Inflammatory macrophage (primary cell): Measurements from ENCODE around the gene PDZD2.
"Not testable (repeated sequence)": the region's sequence is repeated elsewhere in the genome, so short reads cannot be mapped to it uniquely, and the experiment has no call there.

Experiments
- DNase-seq, 2 donors: peaks; one replicate each; pipeline ENCODE4 v3.0.0-alpha.2; 2020 to 2022

The PDZD2 gene

GRCh38 chr5:31639481-31640411 is 815 bp downstream of the PDZD2 start:
- no peak for DNase-seq

- no peak for DNase-seq
Measured at GRCh38 chr5:31640573-31640972, 1.6 kb downstream of the PDZD2 start.

- DNase-seq: no peak
Measured at GRCh38 chr5:31641059-31641458, 2.1 kb downstream of the PDZD2 start.

- no peak for DNase-seq
Measured at GRCh38 chr5:31641575-31641974, 2.6 kb downstream of the PDZD2 start.

- DNase-seq: no peak
Measured at GRCh38 chr5:31645420-31646081, 6.6 kb downstream of the PDZD2 start.

GRCh38 chr5:31648326-31648725 is 9.4 kb downstream of the PDZD2 start:
- DNase-seq: no peak

- no peak for DNase-seq
Measured at GRCh38 chr5:31651241-31651640, 12.3 kb downstream of the PDZD2 start.

GRCh38 chr5:31655491-31655890 is 16.6 kb downstream of the PDZD2 start:
- DNase-seq: no peak

GRCh38 chr5:31656806-31657205 is 17.9 kb downstream of the PDZD2 start:
- DNase-seq: no peak

- DNase-seq: no peak
Measured at GRCh38 chr5:31657315-31657979, 18.5 kb downstream of the PDZD2 start.

GRCh38 chr5:31661257-31661656 is 22.3 kb downstream of the PDZD2 start:
- DNase-seq: no peak

GRCh38 chr5:31663519-31663918 is 24.6 kb downstream of the PDZD2 start:
- no peak for DNase-seq

GRCh38 chr5:31664566-31664965 is 25.6 kb downstream of the PDZD2 start:
- DNase-seq: no peak

GRCh38 chr5:31671339-31671741 is 32.4 kb downstream of the PDZD2 start:
- no peak for DNase-seq

- no peak for DNase-seq
Measured at GRCh38 chr5:31674371-31674951, 35.5 kb downstream of the PDZD2 start.

- no peak for DNase-seq
Measured at GRCh38 chr5:31675472-31675871, 36.5 kb downstream of the PDZD2 start.

GRCh38 chr5:31678180-31678579 is 39.2 kb downstream of the PDZD2 start:
- DNase-seq: no peak

GRCh38 chr5:31680528-31680927 is 41.6 kb downstream of the PDZD2 start:
- no peak for DNase-seq

- no peak for DNase-seq
Measured at GRCh38 chr5:31682025-31682424, 43.1 kb downstream of the PDZD2 start.

GRCh38 chr5:31682851-31683250 is 43.9 kb downstream of the PDZD2 start:
- DNase-seq: no peak

GRCh38 chr5:31688515-31689092 is 49.7 kb downstream of the PDZD2 start:
- DNase-seq: no peak

- DNase-seq: not testable (repeated sequence)
Measured at GRCh38 chr5:31691408-31691807, 52.5 kb downstream of the PDZD2 start.
